ENCODE measurements around the gene VPS8.

VPS8 gene

DNA sequence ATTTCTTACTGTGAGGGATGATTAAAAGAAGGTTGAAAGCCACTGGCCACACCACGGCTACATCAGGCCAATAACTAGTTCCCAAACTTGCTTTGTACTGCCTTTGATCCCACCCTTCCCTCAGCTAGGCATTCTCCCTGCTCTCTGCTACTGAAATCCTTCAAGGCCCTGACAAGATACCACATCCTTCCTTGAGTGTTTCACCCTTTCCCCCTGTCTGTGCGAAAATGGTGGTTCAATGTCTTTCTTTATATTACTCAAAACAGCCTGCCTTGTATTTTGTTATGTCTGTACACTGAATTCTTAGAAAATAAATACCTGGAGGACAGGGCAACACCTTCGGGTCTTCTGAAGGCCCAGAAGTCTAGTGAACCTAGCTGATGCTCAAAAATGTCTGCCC is 932 bp upstream of the VPS8 start:
- DNase-seq (ENCODE audit: insufficient read length, low spot score) (no peak), FAIRE-seq (no peak)

DNA sequence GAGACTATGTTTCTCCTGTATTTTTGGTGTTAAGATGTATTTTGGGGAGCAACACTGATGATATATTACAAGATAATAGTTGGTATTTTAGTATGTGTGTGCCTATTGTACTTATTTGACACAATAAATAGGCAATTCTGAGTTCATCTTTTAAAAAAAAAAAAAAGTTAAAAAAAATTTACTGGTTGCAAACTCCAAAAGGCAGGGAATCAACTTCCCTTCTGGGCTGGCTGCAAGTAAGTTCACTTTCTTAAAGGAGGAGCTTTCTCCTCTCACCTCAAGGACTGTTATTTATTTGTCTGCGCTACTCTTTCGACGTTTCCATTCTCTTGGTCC is 335 bp upstream of the VPS8 start:
- no peak for DNase-seq (ENCODE audit: insufficient read length, low spot score)
- no peak for FAIRE-seq

DNA sequence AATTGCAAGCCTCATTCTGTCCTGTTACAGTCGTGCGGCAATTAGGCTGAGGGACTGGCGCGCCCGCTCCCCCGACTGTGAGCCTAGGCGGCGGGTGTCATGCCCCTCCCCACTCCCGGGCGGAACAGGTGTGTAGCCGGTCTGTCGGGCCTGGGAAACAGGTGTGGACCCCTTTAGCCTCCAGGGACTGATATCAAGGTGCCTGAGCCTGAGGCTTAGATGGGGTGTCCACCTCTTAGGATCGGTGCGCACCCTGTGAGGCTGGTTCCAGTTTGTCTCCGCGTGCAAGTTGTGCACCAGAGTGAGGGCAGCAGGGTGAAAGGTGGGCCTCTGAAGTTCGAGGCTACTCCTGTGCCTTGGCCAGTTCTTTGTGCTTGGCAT is 686 bp downstream of the VPS8 start:
- FAIRE-seq (no peak), DNase-seq (ENCODE audit: insufficient read length, low spot score) (no peak)

DNA sequence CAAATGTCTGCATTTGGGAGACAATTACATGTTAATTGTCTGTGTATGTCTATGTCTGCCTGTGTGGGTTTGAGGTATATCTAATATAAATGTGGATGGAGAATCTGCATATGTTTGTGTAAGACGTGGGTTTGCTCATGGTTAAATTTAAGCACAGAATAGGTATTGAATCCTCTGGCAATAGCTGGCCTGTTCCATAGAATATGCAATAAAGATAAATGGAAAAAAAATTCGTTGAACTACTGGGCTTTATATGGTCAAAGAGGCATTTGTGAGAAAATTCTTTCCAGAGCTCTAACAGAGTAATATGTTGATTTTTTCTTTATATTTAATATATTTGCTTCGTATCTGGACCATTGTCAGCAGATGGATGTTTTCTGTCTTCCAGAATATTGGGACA is 1.4 kb downstream of the VPS8 start:
- FAIRE-seq, result no peak
- DNase-seq (ENCODE audit: insufficient read length, low spot score), result no peak

DNA sequence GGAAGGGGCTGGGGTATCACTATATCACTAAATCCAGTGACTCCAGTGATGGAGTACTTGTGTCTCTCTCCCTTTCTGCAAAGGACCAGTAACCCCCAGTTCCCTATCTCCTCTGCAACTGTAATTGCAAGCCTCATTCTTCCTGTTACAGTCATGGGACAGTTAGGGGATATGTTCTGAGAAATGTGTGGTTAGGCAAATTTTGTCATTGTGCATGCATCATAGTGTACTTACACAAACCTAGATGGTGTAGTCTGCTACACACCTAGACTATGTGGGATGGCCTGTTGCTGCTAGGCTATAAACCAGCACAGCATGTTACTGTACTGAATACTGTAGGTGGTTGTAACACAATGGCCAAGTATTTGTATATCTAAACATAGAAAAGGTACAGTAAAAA is 2.2 kb downstream of the VPS8 start:
- DNase-seq (ENCODE audit: insufficient read length, low spot score) (no peak), FAIRE-seq (peak; percentile 14)

DNA sequence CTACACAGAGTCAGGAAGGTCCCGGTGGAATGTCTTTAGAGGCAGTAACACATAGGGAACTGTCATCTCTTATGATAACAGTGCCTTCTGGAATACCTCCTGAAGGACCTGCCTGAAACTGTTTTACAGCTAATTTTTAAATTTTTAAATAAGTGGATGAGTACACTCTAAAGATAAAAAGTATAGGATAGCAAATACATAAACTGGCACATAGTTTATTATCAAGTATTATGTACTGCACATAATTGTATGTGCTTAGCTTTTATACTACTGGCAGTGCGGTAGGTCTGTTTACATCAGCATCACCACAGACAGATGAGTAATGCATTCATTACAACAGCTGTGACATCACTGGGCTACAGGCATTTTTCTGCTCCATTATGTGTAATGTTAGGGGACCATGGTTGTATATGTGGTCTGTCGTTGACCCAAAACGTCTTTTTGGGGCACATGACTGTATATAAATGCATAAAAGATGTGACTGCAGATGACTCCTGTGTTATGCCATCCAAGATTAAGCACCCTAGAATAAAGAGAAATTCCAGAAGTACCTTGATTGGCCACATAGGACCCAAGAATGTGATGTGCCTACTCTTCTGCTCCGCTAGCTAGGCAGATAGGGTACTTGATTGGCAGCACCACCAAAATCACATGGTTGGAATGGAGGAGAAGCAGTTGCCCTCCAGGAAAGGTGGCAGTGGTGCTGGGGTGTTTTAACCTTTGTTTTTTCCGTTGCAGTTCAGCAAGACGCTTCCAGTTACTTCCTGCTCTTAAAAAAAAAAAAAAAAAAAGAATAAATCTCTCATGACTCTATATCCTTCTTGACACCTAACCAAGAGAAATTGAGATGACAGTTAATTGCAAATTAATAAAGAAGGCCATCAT is 3.3 kb downstream of the VPS8 start:
- FAIRE-seq (no peak), DNase-seq (ENCODE audit: insufficient read length, low spot score) (no peak)

DNA sequence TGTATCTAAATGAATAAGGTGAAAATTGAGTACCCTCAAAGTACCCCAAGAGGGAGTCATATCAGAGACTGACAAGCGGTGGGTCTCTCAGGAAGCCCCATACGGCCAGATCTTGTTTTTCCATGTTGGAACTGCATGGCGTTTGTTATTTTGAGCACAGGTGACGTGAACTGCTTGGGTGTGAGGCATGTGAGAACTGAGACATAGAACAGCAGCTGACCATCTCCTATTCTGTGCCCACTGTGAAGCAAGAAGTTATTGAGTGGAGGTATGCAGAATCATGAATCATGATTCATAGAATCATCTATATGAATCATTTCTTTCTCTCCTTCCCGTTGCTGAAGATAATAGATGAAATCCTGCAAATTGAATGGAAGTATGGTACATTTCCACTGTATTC is 4.6 kb downstream of the VPS8 start:
- FAIRE-seq, result no peak

DNA sequence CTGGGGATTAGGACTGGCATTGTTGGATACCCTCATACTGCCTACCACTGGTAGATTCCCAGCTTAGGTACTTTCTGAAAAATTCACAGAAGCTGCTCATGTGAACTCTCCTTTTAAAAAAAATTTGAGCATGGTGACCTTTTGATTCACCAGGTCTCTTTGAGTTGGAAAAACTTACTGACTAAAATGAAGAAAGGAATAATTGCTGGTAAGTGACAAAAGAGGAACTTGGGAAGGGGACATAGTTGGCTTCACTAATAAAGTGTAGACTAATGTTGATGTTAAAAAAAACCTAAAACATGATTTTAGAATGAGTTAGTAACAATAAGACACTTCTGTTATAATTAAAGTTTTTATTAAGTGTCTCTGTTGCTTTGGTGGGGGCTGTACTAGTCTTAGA is 8.6 kb downstream of the VPS8 start:
- DNase-seq (ENCODE audit: insufficient read length, low spot score), result no peak
- FAIRE-seq, result no peak

More for the DNA sequence above, 4.6 kb downstream of the VPS8 start:
- DNase-seq (ENCODE audit: insufficient read length, low spot score), result no peak

DNA sequence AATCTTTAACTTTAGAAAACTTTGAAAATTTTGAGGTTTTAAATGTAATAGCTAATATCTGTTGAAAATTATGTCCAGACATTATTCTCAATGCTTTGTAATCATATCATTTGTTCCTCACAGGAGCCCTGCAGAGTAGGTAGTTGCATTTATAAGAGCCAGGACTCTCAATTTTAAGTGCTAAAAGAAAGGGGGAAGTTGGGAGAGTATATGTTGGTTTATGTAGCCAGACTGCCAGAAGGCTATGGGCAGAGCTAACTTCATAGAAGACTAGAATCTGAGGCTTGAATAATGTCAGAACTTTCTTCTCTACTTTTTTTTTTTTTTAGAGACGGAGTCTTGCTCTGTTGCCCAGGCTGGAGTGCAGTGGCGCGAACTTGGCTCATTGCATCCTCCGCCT is 9.1 kb downstream of the VPS8 start:
- FAIRE-seq (no peak), DNase-seq (ENCODE audit: insufficient read length, low spot score) (no peak)

DNA sequence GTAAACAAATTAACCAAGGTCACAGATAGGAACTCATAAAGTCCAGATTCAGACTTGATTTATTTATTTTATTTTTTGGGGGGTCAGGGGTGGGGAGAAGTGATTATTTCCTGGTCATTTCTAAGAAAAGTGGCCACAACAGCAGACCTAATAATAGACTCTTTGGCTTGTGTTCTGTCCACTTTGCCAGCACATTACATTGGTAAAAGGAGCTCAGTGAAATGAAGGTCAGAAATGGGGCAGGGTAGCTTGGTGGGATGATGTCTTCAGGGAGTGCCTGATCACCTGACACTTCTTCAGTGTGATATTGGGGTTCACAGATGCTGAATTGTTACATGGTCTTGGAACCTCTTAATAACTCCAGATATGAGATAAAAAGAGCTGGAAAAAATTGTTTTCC is 10.1 kb downstream of the VPS8 start:
- no peak for FAIRE-seq
- no peak for DNase-seq (ENCODE audit: insufficient read length, low spot score)

DNA sequence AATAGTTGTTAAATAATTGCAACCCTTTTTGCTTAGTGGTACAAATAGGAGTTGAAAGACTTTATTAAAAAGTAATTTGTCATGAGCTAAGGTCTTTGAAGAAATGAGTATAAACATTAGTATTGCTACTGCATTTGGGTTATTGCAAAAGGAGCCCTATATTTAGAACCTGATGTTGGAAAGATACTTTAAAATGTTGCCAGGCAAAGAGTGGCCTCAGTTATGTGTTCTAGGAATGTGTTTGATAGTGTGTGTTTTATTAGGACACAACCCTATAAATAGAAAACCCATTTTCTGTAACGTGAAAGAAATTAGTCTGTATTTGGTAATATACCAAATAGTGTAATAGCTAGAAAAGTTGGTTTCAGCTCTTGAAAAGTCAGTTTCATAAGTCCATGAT is 10.7 kb downstream of the VPS8 start:
- DNase-seq (ENCODE audit: insufficient read length, low spot score) (no peak), FAIRE-seq (no peak)

DNA sequence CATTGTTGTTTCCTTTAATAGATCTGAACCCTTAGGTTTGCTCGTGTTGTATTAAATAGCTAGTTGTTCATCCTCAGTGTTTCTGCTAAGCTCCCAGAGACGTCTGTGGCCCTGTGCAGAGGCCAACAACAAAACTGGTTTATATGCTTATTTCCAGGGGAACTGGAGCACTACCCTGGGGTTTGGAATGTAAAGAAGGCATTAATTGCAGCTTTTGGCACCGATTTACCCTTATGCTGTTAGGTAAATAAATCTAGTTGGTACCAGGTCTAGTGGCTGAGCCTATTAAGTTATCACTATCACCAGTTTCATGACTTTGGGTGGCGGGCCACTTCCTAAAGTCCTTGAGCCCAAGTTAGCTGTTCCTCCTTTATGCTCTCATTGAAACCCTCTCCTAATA is 12.0 kb downstream of the VPS8 start:
- no peak for FAIRE-seq

DNA sequence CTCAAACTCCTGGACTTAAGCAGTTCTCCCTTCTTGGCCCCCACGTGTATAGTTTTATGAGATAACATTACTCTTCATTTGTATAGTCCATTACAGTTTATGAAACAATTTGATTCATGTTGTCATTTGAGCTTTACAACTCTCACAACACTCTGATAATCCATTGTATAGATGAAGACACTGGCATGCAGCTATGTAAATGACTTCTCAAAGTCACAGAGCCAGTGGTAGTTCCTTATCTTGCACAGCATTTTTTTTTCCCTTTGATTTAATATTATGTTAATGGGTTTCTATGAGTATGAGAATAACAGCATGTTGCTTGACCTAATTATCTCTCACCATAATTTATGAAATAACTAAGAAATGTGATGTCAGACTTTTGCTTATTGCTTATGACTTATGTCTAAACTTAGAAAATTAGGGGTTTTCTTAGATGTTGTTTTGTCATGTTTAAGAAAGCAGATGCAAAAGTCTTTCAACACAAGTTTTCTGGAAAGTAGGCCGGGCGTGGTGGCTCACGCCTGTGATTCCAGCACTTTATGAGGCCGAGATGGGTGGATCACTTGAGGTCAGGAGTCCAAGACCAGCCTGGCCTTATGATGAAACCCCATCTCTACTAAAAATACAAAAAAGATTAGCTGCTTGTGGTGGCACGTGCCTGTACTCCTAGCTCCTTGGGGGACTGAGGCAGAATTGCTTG is 13.3 kb downstream of the VPS8 start:
- DNase-seq (ENCODE audit: insufficient read length, low spot score) (no peak), FAIRE-seq (no peak)

More for the DNA sequence above, 12.0 kb downstream of the VPS8 start:
- no peak for DNase-seq (ENCODE audit: insufficient read length, low spot score)

DNA sequence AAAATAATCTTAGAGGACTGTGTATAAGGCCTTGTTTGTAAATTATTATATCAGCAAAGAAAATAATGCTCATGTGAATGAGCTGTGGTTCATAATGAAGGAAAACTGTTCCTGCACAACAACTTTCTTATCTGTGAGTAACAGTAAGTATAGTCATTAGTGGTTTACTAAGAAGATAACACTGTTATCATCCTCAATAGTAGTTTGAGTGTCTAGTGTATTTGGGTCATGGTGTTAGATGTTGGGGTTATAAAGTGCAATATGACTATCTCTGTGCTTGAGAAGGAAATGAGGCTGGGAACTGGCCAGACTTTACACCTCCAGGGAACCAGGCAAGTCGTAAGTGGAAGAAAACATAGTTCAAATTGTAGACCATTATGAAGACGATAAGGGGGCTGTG is 15.6 kb downstream of the VPS8 start:
- FAIRE-seq (no peak), DNase-seq (ENCODE audit: insufficient read length, low spot score) (no peak)

DNA sequence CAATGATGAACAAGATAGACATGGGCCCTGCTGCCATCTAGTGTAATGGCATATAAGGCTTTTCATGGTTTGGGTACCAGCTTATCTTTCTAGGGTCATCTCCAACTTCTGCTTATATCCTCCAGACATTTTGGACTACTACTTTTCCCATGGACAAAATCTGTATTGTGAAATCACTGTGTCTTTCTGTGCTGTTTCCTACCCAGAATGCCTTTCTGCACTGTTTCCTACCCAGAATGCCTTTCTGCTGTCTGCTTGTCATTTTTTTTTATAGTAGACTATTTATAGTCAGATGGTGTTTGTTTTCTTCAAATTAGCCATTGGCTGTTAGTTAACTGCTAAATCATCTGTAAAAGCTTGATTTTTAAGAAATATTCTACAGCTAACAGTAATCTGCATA is 20.1 kb downstream of the VPS8 start:
- FAIRE-seq, result no peak

DNA sequence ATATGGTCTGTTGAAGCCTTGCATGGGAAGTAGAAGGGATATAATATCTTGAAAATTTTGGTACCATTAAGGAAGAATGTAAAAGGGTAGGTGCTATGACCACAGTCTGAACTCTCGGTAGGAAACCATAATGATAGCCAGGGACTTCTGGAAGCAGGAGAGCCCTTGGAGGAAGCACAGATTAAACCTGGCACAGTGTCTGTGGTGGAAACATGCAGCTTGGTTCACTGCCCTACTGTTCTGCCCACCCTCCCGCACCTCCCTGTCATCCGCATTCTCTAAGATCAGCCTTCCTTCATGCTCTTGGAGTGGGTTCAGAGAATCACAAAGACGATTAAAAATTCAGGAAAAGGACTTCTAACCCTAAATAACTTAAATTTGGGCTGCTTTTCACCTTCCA is 20.9 kb downstream of the VPS8 start:
- DNase-seq (ENCODE audit: insufficient read length, low spot score), result no peak
- no peak for FAIRE-seq

More for the DNA sequence above, 20.1 kb downstream of the VPS8 start:
- DNase-seq (ENCODE audit: insufficient read length, low spot score), result no peak

DNA sequence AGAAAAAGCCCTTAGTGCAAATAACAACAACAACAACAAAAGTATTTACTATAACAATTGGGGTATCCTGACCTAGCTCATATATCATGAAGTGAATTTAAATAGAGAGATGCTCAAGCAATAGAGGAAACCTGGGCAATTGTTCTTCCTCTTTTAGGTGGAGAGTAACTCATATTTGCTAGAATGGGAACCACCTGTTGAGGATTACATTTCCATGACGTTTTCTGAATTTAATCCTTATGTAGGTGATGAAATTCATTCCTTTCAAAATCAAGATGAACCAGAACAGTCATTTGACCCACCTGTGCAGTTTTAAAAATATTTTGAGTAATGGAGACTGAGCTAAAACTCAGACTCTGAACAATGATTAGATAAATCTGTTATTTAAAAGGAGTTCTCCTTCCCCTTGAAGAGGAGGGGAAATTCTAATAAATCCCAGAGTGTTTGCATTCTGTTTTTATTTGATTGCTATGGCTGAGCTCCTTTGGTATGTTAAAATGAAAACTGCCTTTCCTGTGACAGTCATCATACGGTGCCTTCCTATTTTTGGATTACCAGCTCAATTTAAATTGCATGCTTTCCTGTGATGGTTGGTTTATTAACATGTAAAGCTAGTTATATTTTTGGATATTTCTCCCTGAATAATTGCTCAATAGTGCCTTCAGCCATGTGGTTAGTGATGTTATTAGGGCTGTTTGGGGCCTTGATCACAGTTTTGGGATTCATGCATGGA is 24.3 kb downstream of the VPS8 start:
- no peak for DNase-seq (ENCODE audit: insufficient read length, low spot score)
- no peak for FAIRE-seq

DNA sequence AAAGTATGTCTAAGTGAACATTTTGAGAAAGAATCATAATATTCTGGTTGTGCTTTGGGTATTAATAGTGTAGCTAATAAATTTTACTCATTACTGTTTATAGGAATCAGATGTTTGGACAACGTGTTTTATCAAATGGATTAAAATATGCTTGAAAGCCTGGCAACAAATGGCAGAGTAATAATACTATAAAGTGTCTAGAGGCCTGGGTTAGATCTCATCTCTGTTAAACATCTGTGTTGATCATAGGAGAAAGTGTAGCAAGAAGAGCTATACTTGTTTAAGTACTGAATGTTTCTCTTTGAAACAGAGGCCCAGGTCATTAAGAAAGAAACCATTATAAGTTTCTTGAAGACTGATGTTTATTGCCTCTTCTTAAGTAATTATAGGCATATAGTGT is 30.5 kb downstream of the VPS8 start:
- DNase-seq (ENCODE audit: insufficient read length, low spot score) (no peak), FAIRE-seq (no peak)

DNA sequence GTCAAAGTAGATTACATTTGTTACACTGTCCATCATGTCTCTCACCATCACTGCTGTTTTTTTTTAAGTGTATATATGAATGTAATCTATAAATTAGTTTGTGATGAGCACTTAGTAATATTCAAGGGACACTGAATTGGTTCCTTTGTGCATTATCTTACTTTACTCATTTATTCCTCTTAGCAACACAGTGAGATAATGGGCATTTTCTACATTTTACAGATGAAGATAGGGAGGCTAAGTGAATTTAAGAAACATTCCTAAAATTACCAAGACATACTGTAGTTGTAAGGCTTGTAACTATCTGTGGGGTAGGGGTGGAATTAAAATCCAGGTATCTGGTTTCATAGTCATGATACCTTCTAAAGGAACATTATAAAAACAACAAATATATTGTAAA is 33.9 kb downstream of the VPS8 start:
- no peak for DNase-seq (ENCODE audit: insufficient read length, low spot score)
- FAIRE-seq, result no peak

DNA sequence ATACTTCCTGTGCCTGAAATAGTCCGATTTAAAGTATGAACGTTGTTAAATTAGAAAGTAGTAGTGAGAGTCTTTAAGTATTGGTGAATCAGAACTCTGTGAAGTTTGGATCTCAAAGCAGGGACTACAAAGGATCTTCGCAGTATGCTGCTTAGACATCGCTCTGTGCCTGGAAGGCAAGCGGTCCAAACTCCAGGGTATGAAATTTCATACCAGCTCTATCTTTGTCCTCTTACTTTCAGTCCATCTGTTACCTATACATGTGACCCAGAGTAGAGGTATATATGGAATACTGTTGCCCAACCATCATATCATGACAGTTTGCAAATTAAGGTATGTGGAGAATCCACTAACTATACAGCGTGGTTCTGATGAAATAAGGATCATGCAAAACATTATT is 34.5 kb downstream of the VPS8 start:
- no peak for FAIRE-seq
- DNase-seq (ENCODE audit: insufficient read length, low spot score), result no peak

DNA sequence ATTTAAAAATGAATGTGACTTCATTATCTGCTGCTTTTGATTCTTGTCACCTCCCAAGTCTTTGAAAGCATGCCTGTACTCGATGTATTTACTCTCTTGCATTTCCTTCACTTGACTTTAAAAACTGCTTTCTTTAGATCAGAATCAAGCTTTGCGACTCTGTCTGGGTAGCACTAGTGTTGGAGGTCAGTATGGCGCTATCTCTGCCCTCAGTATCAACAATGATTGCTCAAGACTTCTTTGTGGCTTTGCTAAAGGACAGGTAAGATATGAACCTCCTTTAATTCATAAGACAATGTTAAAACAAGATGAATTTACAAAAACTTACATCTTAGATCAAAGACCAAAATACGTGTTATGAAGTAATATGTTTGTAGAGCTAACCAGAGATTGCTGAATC is 37.0 kb downstream of the VPS8 start:
- no peak for FAIRE-seq
- no peak for DNase-seq (ENCODE audit: insufficient read length, low spot score)

DNA sequence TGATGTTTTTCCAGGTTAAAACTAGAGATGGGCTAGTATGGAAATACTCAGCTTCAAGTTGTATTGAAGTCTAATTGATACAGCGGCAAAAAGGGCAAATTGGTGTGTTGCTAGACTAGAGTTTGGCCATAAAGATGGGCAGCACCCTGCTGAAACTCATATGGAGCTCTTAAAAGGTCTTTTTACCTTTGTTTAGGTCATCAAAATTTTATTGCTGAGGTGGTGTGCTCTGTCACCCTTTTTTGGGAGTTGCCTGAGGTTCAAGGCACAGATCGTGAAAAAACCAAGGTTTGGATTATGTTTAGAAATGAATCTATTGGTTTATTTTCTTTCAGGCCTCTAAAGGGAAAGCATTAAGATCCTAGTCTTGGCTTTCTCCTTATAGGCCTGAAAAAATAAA is 38.2 kb downstream of the VPS8 start:
- FAIRE-seq, result no peak
- DNase-seq (ENCODE audit: insufficient read length, low spot score), result no peak

Data from GM19239 (cell line).